Activated CD4-positive, CD25-positive, alpha-beta regulatory T cell (primary cell): ENCODE data around the gene LYPD5.
"Not testable (repeated sequence)": the region's sequence is repeated elsewhere in the genome, so short reads cannot be mapped to it uniquely, and the experiment has no call there.

Experiments used
- DNase-seq, 4 experiments: peaks; one replicate each; lab custom pipeline; 2025; lab: John Stamatoyannopoulos, UW

LYPD5 gene

DNA sequence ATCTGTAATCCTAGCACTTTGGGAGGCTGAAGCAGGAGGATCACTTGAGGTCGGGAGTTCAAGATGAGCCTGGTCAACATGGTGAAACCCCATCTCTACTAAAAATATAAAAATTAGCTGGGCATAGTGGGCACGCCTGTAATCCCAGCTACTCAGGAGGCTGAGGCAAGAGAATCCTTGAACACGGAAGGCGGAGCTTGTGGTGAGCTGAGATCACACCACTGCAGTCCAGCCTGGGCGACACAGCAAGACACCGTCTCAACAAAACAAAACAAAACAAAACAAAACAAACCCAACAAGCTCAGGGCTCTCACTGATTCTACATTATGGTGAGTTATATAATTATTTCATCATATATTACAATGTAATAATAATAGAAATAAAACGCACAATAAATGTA lies 4.2 kb upstream of the LYPD5 start:
- not testable (repeated sequence) for DNase-seq

DNA sequence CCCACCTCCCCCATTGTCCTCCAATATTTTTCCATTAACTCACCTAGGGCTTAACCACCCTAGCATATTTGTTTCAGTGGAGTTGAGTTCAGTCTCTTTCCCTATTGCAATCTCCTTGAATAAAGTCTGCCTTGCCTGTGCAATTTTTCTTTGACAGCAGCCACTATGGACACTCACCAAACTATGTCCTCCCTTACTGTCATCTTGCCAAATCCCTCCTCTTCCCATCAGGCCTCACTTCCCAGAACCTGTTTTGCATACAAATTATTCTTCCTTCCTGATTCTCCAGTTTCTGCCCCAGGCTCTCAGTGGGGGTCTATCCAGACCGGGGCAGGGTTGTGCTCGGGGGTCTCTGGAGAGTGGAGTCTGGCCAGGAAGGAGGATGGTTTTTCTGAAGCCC lies 2.2 kb upstream of the LYPD5 start:
- DNase-seq: no peak

DNA sequence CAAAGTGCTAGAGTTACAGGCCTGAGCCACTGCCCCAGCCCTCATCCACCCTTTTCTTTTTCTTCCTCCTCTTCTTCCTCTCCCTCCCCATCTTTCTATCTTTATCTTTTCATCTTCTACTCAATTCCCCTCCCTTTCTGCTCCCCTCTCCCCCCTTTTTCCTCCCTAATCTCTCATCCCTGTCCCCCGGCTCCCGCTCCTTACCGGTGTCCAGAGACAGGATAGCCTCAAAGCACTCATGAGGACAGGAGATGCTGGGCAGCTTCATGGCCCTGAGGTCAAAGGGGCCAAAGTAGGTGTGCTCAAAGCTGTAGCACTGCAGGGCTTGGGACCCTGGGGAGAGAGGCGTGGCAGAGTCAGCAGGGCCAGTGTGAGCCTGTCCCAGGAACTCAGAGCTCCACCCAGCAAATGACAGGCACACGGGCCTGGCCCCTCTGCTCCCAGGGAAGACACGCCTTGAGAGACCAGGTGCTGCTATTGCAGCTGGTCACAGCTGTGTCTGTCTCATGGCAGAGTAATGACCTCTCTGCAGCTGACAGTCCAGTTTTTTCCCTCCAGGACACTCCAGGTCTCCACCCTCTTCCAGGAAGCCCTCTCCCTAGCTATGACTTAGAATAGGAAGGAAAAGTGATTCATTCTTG lies 2.6 kb downstream of the LYPD5 start:
- DNase-seq: no peak

DNA sequence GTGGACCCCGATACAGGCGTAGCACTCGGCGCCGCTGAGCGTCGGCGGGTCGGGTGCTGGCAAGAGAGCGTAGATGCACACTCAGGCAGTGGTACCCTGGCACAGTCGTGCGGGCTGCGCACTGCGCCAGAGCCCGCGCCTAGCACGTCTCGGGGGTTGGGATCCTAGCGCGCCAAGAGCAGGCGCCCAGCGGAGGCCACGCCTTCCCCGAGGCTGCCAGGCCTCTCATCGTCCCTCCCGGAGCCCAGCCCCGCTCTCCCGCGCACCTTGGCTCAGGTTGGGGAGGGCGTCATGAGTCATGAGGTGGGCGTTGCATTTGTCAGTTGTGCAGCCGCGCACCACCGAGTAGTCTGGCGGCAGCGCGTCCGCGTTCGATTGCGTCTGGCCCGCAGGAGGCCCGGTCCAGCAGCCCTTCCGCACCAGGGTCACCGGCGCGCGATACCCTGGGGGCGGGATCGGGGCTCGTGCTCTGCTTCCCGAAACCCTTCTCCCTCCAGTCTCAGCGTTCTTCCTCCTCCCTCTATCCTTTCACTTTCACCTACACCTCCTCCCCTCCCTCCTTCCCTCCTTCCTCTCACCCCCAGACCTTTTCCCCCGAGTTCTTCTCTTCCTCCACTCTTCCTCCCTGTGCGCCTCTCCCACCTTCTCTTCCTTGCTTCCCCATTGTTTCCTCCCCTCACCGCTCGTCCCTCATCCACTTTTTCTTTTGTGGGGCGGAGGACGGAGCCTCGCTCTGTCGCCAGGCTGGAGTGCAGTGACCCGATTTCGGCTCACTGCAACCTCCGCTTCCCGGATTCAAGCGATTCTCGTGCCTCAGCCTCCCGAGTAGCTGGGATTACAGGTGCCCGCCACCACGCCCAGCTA lies 3.5 kb downstream of the LYPD5 start:
- DNase-seq: peak in 1 of 4 experiments; percentile 18

DNA sequence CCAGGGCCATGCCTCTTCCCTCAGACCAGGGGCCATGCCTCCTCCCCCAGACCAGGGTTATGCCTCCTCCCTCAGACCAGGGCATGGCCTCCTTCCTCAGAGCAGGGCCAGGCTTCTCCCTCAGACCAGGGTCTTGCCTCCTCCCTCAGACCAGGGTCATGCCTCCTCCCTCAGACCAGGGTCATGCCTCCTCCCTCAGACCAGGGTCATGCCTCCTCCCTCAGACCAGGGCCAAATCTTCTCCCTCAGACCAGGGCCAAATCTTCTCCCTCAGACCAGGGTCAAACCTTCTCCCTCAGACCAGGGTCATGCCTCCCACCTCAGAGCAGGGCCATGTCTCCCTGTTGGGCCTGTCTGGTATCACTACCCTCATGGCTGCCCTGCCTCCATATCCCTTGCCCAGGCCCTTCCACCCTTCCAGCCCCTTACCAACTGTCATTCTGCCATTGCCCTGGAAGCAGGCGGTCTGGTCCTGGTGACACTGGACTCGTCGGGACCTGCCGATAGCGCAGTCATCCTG lies 4.2 kb downstream of the LYPD5 start:
- no peak for DNase-seq

DNA sequence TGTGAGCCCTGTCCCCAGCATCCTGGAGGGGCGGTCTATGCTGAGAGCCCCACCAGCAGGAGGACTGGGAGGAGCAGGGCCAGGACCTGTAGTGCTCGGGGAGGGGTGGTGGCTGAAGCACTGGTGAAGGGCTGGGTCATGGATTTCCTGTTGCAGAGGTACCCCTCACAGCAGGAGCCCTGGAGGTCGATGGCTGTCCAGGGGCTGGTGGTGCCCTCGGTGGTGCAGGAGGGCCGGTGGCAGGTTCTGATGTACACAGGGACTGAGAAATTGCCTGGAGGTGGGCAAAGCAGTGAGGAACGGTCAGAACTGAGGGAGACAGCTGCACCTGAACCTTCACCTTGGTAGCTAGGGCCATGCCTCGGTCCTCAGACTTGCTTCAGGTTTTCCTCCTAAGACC lies 4.7 kb downstream of the LYPD5 start:
- DNase-seq: no peak

DNA sequence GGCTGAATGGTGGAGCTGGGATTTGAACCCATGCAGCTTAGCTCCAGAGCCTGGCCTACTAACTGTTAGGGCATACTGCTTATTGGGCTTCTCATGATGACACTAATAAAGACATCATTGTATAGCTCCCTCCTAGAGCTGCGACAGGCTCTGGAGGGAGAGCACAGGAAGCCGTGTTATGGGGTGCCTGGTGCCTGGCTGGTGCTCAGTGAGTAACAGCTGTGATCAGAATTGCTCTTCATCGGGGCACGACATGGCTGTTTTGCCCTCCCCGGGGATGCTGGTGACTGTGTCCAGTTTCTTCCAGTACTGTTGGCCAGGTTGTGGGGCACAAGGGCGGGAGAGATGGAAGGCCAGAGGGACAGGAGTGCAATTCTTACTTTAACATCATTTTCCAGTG lies 5.1 kb downstream of the LYPD5 start:
- DNase-seq: no peak

DNA sequence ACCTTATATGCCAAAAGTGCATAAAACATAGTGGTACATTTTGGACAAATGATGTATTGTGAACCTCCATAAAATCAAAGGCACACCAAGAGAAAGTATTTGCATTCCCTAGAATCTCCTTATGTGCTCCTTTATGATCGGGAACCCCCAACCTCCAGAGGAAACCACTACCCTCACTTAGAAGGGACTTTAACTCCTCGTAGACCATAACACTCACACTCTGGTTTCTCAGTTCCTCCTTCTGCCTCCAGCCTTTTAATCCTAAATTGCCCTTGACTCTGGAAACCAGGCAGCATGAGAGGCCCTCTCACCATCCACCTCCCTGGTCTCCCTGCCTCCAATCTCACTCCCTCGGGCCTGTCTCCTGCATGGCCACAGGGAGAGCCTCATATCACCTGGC lies 11.7 kb downstream of the LYPD5 start:
- DNase-seq: no peak

DNA sequence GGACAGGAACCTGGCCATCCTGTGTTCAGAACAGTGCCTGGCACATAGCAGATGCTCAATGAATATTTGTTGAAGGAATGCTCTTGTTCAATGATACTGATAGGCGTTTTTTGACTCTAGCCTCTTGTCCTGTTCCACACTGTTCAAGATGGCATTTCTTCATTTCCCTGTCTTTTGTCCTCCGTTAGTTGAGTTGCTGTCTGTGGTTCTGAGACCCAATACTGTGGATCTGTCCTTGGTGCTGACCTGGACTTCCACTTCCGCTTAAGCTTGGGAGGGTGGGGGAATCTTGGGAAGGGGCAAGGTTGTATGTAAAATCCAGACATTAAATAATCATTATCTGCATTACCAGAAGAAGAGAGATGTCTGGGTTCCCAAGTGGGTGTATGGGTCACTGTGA lies 13.2 kb downstream of the LYPD5 start:
- DNase-seq: no peak

DNA sequence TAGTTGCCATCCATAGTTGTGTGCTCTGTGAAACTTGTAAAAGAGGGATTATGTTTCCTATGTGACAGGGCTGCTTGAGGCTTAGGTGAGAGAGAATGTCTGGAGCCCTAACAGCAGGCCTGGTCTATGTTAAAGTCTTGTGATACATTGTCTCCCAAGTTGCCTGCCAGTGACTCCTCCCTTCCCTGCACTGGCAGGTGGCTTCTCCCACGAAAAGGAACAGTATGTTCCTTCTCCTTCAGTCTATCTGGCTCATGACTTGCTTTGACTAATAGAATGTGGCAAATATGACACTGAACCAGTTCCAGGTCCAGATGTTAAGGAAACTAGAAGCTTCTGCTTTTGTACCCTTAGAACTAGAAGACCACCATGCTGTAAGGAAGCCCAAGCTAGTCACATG lies 15.6 kb downstream of the LYPD5 start:
- DNase-seq: no peak

DNA sequence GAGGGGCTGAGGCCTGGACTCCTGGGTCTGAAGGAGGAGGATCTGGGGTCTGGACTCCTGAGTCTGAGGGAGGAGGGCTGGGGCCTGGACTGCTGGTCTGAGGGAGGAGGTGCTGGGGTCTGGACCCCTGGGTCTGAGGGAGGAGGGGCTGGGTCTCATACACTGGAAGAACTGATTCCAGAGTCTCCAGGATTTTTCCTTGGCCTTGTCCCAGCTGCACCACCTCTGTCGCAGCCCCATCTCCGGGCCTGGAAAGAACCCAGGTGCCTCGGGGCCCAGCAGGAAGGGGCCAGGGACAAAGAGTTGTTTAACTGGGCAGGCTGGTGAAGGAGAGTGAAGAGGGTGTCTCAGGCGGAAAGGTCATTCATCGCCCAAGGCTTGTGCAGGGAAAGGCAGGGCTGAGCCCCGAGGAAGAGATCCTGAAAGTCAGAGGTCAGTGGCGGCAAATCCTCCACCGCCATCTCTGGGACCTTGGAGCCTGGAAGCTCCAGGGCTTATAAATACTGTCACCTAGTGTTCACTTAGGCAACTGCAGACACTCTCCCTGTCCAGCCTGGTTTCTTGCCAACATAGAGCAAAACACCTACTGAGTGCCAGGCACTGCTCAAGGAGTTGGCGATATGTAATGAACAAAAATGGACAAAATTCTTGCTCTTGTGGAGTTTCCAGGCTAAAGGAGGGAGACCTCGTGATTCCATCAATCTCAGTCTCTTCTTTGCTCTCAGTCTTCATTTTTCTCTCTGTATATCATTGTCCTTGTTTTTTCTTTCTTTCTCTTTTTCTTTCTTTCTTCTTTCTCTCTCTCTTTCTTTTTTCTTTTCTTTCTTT lies 17.1 kb downstream of the LYPD5 start:
- peak in 1 of 4 experiments; percentile 18 for DNase-seq

DNA sequence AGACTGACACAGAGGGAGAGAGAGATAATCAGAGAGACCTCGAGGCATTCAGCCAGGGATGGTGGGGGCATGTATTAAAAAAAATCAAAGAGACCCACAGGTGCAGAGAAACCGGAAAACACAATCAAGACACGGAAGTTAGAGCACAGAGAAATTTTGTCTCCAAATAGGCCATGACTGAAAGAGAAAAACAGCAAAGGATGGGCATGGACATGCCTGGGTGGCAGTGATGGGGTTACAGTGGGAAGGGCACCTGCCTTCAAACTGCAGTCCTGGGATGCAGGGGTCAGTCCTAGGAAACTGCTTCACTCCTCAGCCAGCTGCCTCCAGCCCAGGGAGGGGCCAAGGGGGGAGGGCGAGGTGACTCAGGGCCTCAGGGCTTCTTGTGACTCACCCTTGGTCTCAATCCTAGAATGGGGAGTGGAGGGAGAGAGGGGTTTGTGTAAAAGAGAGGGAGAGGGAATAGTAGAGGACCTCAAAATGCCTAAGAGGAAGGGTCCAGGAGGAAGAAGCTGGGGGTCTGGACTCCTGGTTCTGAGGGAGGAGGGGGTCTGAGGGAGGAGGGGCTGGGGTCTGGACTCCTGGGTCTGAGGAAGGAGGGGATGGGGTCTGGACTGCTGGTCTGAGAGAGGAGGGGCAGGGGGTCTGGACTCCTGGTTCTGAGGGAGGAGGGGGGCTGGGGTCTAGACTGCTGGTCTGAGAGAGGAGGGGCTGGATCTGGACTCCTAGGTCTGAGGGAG lies 17.8 kb downstream of the LYPD5 start:
- peak; percentile 21 to 42 (median 37) for DNase-seq

DNA sequence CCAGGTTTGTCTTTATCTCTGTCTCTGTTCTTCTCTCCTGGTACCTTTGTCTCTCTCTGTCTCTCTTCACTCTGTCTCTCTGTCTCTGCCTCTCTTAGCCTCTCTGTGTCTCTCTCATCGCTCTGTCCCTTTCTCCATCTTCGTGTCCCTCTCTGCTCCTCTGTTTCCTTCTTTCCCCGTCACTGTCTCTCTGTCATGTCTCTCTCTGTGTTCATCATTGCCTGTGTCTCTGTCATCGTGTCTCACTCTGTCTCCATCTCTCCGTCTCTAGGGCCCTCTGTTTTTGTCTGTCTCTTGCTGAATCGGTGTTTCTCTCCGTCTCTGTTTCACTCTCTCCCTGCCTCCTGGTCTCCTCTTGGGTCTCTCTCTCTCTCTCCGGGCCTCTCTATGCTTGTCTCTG lies 18.6 kb downstream of the LYPD5 start:
- DNase-seq: no peak

DNA sequence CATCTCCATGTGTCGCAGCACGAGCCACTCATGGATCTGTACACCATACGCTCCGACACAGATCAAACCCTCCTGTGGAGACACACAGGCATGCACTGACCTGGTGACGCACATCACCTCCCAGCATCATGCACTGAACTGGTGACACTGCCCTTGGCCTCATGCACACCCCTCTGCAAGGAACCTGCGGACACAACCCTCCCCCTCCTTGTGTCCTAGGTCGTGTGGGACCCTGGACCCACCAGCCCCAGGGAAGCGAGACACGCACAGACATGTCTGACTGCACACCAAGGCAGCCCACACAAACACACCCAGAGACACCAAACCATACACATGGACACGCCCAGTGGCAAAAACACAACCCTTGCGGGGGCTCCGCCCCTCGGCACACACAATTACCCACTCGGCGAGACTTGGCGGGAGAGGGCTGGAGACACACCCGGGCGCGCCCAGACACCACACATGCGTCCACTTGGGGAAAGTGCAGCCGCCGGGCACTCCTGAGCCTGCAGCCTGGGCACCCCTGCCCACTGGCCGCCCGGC lies 19.5 kb downstream of the LYPD5 start:
- DNase-seq: no peak

DNA sequence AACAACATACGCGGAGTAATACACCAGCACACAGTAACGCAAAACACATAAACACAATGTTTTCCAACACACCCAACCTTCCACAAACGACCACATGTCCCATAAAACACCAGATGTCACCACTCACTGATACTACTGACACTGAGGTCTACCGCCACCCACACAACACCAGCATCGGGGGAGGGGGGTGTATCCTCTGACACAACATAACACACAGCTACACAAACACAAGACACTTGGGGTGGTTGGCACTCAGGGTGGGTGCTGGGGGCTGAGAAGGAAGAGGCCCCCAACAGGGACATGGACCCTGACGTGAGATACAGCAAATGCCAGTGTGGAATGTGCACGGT lies 20.0 kb downstream of the LYPD5 start:
- DNase-seq: no peak

DNA sequence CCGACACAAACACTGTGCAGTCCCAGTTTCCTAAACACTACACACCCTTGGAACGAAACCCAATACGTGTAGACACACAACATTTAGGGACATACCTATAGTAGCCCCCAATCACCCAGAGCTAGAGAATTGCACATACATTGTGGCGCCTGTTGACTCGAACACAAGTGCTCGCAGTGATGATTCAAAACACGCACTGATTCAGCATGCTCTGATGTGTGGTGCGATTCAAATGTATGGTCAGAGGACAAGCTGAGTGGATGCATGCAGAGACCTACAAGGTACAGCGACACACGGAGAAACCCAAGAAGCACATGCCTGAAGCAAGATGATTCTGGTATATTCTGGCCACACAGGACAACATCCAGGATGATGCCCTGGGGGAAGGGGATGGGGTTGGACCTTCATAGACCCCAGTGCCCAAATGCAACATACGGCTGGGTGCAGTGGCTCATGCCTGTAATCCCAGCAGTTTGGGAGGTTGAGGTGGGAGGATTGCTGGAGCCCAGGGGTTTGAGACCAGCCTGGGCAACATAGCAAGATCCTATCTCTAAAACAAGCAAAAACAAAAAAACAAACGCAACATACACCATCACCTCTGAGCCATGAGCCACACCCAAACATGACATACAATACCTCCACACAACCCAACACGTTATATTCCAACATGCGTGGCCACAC lies 20.5 kb downstream of the LYPD5 start:
- no peak for DNase-seq

DNA sequence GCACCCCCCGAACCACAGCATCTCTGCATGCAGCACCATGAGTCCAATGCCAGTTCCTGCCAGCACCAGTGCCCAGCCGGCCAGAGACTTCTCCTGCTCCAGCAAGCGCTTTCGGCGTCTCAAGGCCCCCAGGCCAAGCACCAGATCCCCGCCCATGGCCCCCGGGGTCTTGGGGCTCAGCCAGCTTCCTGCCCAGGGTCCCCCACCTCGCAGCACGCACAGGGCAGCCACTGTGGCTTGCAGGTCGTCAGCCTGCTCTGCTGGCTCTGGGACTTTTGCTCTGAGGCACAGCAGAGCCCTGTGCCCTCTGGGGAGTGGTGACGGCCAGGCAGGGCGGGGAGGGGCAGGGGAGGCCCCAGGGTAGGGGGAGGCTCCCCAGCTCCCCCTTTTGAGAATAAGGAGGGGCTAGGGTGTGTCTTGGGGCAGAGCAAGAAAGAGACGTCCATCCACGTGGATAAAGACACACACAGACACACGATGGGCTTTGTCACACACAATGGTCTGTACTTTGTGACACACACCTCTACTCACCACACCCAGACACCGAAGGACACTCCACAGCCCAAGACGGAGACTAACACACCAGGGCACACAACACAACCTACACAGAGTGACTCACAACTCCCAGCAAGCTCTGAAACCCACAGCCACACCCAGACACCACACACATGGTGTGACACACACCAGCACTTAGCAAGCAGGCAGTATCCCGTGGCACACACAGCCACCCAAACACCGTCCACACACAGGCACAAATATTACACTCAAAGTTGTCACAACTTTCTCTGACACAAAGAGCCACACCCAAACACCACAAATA lies 21.3 kb downstream of the LYPD5 start, which contains the start of gene KCNN4:
TSS of gene KCNN4 (minus strand) at position 268 of the 820 bp plus-strand sequence. CDS start at position 156, 112 bp downstream.
- peak; percentile 36 to 53 (median 51) for DNase-seq

DNA sequence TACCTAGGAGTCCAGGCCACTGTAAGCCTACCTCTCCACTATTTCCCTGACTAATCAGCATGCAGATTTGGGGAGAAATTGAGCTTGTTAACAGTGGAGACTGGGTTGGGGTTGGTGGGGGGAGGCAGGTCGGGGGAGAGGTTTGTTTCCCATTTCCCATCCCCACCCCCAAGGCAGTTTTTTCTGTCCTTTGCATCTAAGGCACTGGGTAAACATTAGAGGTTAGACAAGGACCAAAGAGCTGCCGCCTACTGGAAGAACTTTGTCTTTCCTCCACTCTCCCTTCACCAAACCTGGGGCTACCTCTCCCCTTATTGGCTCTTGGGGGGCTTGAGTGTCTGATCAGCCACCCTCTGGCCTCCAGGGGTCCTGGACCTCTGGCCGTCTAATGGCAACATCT lies 22.4 kb downstream of the LYPD5 start:
- DNase-seq: no peak

DNA sequence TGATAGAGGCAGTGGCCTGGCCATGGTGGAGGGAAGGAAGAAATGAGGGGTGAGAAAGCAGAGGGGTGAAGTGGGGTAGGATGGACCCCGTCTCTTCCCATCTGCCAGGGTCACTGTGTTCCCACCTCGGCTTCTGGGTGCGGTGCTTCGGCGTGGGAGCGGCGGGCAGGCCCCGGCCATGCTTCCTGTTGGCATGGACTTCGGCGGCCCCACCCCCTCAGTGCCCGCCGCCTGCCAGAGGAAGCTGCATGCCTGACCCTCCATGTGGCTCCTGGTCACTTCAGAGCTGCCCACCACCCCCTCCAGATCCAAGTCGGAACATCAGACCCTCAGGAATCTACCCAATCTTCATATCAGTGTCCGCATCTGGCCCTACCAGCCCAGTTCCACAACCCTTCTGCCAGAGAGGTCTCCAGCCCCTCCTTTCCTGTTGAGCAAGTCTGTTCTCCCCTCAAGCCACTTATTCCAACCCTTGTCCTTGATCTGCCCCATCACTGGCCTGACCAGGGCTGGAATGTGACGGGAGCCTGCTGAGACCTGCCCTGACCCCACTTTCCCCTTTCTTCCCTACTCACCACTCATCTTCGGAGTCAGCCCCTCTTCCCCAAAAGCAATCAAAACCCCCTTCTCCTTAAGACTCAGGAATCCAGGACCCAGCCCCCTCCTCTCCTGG lies 23.0 kb downstream of the LYPD5 start:
- DNase-seq: no peak
